Stomach smooth muscle (tissue), 2 donors: Measurements from ENCODE around the gene TAS1R3.

ENCODE experiments used
- H3K27ac ChIP-seq: one replicate; pipeline ENCODE4 v1.7.0; 2013; ENCODE audit warnings: mild to moderate bottlenecking, low read length, inconsistent platforms
- H3K27me3 ChIP-seq, 2 donors: one replicate each; pipeline ENCODE4 v1.7.0; 2013; ENCODE audit warnings: low read length in 2 of 2; ENCODE audit not compliant: insufficient read depth in 2 of 2, control insufficient read depth in 1 of 2
- H3K36me3 ChIP-seq, 2 donors: one replicate each; pipeline ENCODE4 v1.7.0; 2013; ENCODE audit warnings: low read length in 2 of 2; ENCODE audit not compliant: control insufficient read depth in 2 of 2, insufficient read depth in 2 of 2
- H3K4me1 ChIP-seq: one replicate; pipeline ENCODE4 v1.7.0; 2013; ENCODE audit warnings: low read length; ENCODE audit not compliant: control insufficient read depth, insufficient read depth
- H3K4me3 ChIP-seq, 2 donors: one replicate each; pipeline ENCODE4 v1.7.0; 2013; ENCODE audit warnings: low read length in 2 of 2
- H3K9ac ChIP-seq, 2 donors: one replicate each; pipeline ENCODE4 v1.7.0; 2013; ENCODE audit warnings: low read length in 2 of 2, mild to moderate bottlenecking in 1 of 2
- H3K9me3 ChIP-seq, 2 donors: one replicate each; pipeline ENCODE4 v1.7.0; 2013; ENCODE audit warnings: low read length in 2 of 2; ENCODE audit not compliant: control insufficient read depth in 2 of 2
- donor health status: healthy.
- donor health status: Pancreatic carcinoma.

Gene TAS1R3

GRCh38 chr1:1318777-1319645, 12.1 kb upstream of the TAS1R3 start:
- H3K36me3 ChIP-seq = peaks cover 15 to 16% of the 10 kb centered on the region in 2 donors

GRCh38 chr1:1319646-1319941, 11.5 kb upstream of the TAS1R3 start:
- Histone ChIP-seq H3K27me3 (no peaks in the 10 kb centered on the region), H3K4me1 (peaks cover 55% of the 10 kb centered on the region), H3K9ac (no peak overlapping the region), H3K4me3 (no peak overlapping the region), H3K9me3 (no peaks in the 10 kb centered on the region), H3K27ac (peak overlapping the region; percentile 46), H3K36me3 (peaks cover 10 to 13% of the 10 kb centered on the region in 2 donors)

More at GRCh38 chr1:1318777-1319645, 12.1 kb upstream of the TAS1R3 start:
- peaks cover 55% of the 10 kb centered on the region for H3K4me1 ChIP-seq
- no peaks in the 10 kb centered on the region for H3K9me3 ChIP-seq
- H3K4me3 ChIP-seq = no peak overlapping the region
- peak overlapping the region; percentile 46 for H3K27ac ChIP-seq
- no peak overlapping the region for H3K9ac ChIP-seq
- no peaks in the 10 kb centered on the region for H3K27me3 ChIP-seq

- H3K36me3 ChIP-seq = peaks cover 3 to 9% of the 10 kb centered on the region in 2 donors
- no peak overlapping the region for H3K9ac ChIP-seq
- no peak overlapping the region for H3K4me3 ChIP-seq
- peaks cover 64% of the 10 kb centered on the region for H3K4me1 ChIP-seq
- no peak overlapping the region for H3K27ac ChIP-seq
- no peaks in the 10 kb centered on the region for H3K27me3 ChIP-seq
- no peaks in the 10 kb centered on the region for H3K9me3 ChIP-seq
These were observed 10.2 kb upstream of the TAS1R3 start for GRCh38 chr1:1320666-1321448.

- H3K27ac ChIP-seq = no peak overlapping the region
- H3K9ac ChIP-seq = no peak overlapping the region
- H3K27me3 ChIP-seq = no peaks in the 10 kb centered on the region
- H3K36me3 ChIP-seq = peaks cover 3 to 9% of the 10 kb centered on the region in 2 donors
- peaks cover 68% of the 10 kb centered on the region for H3K4me1 ChIP-seq
- H3K4me3 ChIP-seq = no peak overlapping the region
- H3K9me3 ChIP-seq = no peaks in the 10 kb centered on the region
These were observed 9.6 kb upstream of the TAS1R3 start for GRCh38 chr1:1321477-1321876.

GRCh38 chr1:1322418-1322817, 8.7 kb upstream of the TAS1R3 start:
- Histone ChIP-seq H3K4me1 (peaks cover 71% of the 10 kb centered on the region), H3K36me3 (peaks cover 3 to 11% of the 10 kb centered on the region in 2 donors), H3K4me3 (no peak overlapping the region)

GRCh38 chr1:1322952-1323351, 8.1 kb upstream of the TAS1R3 start:
- peaks cover 6 to 11% of the 10 kb centered on the region in 2 donors for H3K36me3 ChIP-seq
- peak overlapping the region in 1 of 2 donors; percentile 35 for H3K4me3 ChIP-seq

More at GRCh38 chr1:1322418-1322817, 8.7 kb upstream of the TAS1R3 start:
- Histone ChIP-seq H3K9ac (no peak overlapping the region), H3K27ac (no peak overlapping the region), H3K9me3 (no peaks in the 10 kb centered on the region), H3K27me3 (no peaks in the 10 kb centered on the region)

GRCh38 chr1:1324084-1324523, 7.0 kb upstream of the TAS1R3 start:
- Histone ChIP-seq H3K27ac (peak overlapping the region; percentile 62), H3K4me1 (peaks cover 55% of the 10 kb centered on the region), H3K4me3 (peak overlapping the region; percentile 81 to 83), H3K9me3 (no peaks in the 10 kb centered on the region), H3K36me3 (peaks cover 9 to 19% of the 10 kb centered on the region in 2 donors), H3K9ac (peak overlapping the region; percentile 62 to 79), H3K27me3 (no peaks in the 10 kb centered on the region)

More at GRCh38 chr1:1322952-1323351, 8.1 kb upstream of the TAS1R3 start:
- H3K27me3 ChIP-seq = no peaks in the 10 kb centered on the region
- no peak overlapping the region for H3K27ac ChIP-seq
- no peak overlapping the region for H3K9ac ChIP-seq
- peaks cover 66% of the 10 kb centered on the region for H3K4me1 ChIP-seq
- H3K9me3 ChIP-seq = no peaks in the 10 kb centered on the region

- Histone ChIP-seq H3K27me3 (no peaks in the 10 kb centered on the region), H3K4me3 (peak within 1 kb of the TSS; percentile 81 to 83), H3K27ac (peak within 1 kb of the TSS; percentile 62), H3K9ac (peak within 1 kb of the TSS; percentile 83 to 84), H3K9me3 (no peaks in the 10 kb centered on the region), H3K4me1 (peaks cover 52% of the 10 kb centered on the region), H3K36me3 (peaks cover 9 to 14% of the 10 kb centered on the region in 2 donors)
These were observed 6.4 kb upstream of the TAS1R3 start, which contains the start of the genes CPTP and INTS11 for GRCh38 chr1:1324524-1325287. CPTP (plus strand) TSS chr1:1324802; CDS start chr1:1326911, 2,109 bp downstream. INTS11 (minus strand) TSS chr1:1324660; CDS start chr1:1324608, 52 bp downstream.

GRCh38 chr1:1325288-1326074, 5.6 kb upstream of the TAS1R3 start:
- H3K4me1 ChIP-seq = peaks cover 47% of the 10 kb centered on the region
- H3K36me3 ChIP-seq = peaks cover 6 to 12% of the 10 kb centered on the region in 2 donors
- H3K9ac ChIP-seq = peak overlapping the region; percentile 83 to 84

More at GRCh38 chr1:1325288-1326074, 5.6 kb upstream of the TAS1R3 start:
- Histone ChIP-seq H3K4me3 (peak overlapping the region; percentile 68 to 83), H3K27me3 (no peaks in the 10 kb centered on the region), H3K27ac (peak overlapping the region; percentile 55), H3K9me3 (no peaks in the 10 kb centered on the region)
